HG02973 (cell line): ENCODE data around the gene TSPEAR.

Experiments
- ATAC-seq: cut with Tn5 transposase; IDR thresholded peaks from one replicate; pipeline ENCODE4 v1.9.1; 2021; ENCODE audit warnings: moderate library complexity; ENCODE audit not compliant: unreplicated experiment

Gene TSPEAR

DNA sequence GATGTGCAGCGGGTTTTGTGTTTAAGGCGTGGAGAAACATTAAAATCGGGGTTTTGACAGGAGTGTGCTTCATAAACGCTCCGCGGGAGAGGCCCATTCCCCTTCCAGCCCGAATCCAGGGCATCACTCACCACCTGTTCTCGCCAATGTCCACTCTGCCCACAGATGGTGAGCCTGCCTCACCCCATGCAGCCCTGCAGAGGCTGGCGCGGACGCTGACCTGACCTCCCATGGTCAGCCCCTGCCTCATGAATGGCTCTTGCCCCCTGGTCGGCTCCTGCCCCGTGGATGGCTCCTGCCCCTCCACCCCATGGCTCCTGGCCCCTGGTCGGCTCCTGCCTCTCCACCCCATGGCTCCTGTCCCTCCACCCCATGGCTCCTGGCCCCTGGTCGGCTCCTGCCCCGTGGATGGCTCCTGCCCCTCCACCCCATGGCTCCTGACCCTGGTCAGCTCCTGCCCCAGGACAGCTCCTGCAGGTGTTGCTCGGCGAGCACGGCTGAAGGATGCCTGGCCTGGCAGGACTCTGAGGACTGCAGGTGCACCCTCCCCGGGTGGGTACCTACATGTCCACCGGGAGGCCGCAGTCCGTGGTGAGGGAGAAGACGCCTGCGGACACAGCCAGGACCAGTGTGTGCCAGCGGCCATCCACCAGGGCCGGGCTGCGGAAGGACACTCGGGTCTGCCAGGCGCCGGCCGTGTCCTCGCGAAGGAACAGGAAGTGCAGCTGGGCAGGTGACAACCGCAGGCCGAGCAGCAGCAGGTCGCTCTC, 178.1 kb downstream of the TSPEAR start:
- no peak for ATAC-seq

DNA sequence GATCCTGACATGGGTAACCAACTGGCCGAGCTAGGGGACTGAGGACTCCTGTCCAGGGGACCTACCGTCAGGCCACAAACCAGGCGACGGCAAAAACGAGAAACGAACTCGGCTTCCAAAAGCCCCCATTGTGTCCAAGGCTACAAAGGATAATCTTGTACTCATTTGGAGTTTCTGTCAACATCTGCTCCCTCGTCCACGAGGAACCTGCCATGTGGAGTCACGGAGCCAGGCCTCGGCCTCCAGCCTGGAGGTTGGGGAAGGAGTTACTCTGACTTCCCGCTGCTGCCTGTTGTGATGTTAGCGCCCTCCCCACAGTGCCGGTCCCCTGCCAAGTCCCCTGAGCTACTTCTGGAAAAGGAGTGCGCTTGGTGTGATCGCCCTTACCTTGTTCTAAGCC, 178.7 kb downstream of the TSPEAR start:
- ATAC-seq: no peak

DNA sequence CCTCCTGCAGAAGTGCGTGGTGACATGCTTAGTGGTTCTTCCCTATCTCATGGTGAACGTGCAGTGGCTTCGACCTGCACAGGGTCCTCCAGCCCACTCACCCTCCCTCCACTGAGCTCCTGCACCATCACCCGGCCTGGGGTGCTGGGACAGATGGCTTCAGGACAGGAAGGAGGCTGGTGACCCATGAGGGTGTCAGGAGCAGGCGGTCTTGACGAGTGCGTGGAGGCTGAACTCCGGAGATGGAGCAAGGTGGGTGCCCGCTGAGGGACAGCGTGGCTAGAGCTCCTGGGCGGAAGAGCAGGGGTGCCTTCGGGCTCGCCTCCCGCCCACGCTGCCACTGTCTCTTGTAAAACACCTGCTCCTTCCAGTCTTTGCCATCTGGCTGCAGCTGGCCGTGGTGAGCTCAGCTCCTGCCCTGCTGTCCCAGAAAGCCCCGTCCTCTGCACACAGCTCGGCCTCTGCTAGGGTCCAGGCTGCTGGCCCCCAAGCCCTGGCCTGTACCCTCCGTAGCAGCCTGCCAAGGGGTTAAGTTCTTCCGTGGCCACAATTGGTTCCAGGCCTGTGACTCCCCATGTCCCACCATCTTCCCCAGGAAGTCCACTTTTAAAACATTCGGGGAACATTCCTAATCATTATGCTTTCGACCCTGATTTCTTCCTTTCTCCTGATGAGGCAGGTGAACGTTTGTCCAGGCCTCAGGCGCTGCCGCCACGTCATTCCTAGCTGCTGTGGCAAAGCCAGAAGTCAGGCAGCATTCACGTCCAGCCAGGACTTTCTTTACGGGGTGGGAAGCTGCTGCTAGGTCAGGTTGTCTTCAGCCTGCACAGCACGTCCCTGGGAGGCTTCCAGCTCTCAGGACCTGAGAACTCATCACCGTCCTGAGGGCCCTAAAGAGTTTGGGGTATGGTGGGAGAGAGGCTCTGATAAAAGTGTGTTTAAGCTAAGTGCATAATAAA, 179.5 kb downstream of the TSPEAR start:
- ATAC-seq: no peak

DNA sequence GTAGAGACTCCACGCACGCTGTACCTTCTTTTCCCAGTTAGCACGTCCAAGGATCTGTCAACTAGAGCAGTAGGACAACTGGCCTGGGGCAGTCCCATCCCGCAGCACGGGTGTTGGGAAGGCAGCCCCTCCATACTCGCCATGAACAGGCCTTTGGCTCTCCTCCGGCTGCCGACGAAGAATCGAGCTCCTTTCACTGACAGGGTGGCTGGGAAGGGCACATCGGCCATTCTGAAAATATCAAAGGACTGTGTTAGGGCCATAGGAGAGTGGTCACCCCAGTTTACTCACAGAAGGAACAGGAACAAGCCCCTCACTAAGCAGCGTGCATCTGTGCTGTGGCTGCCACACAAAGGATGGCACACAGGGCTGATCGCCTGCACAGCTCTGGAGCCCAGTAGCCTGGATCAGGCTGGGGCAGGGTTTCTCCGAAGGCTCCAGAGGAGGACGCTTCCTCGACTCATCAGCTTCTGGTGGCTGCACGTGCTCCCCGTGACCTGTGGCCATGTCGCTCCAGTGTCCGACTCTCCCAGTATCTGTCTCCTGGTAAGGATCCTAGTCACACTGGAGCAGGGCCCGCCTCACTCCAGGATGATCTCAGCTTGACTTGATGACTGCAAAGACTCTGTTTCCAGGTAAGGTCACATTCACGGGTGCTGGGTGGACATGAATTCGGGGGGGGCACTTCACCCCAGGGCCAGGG, 180.3 kb downstream of the TSPEAR start:
- no peak for ATAC-seq

DNA sequence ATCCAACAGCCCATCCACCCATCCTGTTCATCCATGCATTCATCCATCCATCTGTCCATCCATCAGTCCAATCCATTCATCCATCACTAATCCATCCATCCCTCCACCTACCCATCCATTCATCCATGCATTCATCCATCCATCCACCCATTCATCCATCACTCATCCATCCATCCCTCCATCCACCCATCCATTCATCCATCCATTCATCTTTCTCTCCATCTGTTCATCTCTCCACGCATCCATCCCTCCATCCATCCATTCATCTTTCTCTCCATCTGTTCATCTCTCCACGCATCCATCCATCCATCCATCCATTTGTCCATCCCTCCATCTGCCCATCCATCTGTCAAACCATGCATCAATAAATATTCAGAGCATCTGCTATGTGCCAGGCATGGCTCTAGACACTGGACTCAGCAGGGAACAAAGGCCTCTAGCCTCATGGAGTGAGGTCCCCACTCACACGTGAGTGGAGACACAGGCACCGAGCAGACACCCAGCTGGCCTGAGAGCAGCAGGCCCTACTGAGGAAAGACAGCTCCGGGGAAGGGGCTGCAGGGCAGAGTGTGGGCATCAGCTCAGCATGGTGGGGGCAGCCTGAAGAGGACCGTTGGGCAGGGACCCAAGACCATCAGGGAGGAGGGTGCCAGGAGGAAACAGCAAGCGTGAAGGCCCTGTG, 181.0 kb downstream of the TSPEAR start:
- no peak for ATAC-seq

DNA sequence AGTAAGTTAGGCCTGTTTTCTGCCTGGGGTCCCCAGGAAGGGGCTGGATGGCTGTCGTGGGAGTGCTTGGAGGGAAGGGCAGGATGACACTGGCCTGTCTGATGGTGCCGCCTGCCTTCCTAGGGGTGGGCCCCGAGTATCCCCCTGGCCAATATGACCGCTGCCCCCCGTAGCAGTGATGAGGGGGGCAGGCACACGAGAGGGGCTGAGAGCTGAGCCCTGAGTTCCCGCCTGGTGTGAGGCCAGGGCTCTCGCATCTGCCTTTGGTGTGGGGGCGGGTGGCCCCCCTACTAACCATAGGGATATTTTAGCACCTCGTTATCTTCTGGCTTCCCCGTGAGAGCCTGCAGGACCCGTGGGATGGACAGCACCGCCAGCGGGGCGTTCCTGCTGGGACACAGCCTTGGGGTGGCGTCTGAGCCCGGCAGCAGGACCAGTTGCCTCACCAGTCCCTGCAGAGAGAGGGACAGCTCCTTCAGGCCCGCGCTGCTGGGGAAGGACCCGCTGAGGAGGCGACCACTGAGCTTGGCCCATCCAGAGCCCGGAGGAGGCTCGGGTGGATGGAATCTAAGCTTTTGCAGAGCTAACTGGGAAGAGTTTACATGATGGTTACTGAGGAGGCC, 181.8 kb downstream of the TSPEAR start:
- no peak for ATAC-seq

DNA sequence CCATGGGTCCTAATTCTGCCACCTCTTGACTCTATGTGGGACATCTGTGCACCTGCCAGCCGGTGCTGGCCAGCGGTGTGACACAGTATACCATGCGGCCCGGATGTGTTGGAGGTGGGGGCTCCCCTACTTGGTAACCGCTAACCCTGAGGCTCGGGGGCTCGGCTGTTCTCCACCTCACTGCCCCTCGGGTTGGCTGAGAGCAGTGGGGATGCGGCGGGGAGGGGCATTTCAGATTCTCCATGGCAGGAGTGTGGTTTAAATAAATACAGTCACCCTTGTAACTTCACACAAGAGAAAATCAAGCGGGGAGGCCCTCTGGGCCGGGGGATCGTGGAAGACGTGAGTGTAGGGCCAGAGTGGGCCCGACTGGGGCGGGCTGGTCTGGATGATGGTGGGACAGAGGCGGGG, 182.4 kb downstream of the TSPEAR start:
- ATAC-seq: no peak

DNA sequence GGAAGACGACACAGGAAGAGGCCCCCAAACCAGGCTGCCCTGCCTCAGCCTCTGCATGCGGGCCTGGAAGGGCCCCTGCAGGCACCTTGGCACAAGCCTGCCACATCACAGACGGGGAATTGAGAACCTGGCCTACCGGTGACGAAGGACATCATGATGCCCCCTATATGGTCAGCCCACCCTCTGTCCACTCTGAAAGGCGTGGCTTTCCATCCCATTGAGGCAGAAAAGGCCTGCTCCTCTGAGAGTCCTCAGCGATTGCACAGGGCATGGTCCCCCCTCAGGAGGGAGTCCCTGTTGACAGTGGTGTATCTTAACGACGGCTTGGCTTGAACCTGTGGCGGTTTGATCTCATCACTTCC, 182.8 kb downstream of the TSPEAR start:
- no peak for ATAC-seq

DNA sequence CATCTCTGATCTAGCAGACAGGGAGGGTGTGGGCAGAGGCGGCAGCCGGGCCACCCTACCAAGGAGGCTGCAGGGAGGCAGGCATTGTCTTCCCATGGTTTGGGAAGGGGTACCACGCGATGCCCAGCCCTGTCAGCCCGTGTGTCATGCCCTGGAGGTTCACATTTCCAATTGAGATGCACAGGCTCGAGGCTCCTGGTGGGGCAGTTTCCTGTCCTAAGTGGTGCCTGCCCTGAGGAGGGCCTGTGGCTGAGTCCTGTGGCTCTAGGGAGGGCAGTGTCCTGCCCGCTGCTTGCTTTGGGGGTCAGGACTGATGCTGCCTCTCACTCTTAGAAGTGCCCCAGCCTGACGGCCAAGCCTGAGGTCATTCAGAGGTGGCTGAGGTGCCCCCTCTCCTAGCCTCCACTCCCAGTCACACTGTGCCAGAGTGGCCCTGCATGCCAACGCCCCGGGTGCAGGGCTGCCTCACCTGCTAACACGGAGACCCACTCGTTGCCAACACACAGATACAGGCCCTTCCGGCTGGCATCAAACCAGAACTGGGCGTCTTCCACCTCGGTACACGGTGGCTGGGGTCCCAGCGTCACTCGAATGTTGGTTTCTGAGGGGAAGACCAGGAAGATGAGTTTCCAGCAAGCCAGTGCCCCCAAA, 183.3 kb downstream of the TSPEAR start:
- no peak for ATAC-seq

DNA sequence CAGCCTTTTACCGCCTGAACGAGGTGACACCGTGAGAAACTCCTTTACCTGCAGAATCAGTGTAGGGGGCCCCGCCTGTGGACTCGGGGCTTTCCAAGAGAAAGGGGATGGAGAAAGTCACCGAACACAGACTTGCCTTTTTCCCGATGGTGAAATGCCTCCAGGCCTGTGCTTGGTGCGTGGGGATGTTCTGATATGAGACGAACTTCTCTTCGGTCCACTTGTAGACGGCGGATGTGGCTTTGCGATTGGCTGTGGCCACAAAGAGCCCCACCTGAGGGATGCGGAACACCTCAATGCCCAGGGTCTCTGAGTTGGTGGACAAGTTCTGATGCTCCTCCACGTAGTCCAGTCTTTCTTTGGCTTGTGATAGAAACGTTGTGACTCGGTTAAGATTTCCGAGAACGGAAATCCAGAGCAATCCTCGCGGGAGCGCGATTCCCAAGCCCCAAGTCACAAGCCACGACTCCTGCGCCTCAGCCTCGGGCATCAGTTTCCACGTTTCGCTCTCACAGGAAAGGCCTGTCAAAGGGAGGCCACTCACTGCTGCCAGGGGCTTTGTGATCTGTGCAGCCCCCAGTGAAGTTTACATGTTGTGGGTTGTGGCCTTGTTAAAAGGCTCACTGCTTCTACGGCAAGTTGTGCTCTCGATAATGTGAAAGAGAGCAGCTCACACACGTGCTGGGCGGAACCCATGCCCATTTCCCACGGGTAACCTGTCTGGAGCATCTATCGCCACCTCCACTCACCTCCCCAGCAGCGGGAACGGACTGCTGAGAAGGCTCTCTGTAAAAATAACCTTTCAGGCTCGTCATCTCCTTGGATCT, 184.0 kb downstream of the TSPEAR start:
- no peak for ATAC-seq

DNA sequence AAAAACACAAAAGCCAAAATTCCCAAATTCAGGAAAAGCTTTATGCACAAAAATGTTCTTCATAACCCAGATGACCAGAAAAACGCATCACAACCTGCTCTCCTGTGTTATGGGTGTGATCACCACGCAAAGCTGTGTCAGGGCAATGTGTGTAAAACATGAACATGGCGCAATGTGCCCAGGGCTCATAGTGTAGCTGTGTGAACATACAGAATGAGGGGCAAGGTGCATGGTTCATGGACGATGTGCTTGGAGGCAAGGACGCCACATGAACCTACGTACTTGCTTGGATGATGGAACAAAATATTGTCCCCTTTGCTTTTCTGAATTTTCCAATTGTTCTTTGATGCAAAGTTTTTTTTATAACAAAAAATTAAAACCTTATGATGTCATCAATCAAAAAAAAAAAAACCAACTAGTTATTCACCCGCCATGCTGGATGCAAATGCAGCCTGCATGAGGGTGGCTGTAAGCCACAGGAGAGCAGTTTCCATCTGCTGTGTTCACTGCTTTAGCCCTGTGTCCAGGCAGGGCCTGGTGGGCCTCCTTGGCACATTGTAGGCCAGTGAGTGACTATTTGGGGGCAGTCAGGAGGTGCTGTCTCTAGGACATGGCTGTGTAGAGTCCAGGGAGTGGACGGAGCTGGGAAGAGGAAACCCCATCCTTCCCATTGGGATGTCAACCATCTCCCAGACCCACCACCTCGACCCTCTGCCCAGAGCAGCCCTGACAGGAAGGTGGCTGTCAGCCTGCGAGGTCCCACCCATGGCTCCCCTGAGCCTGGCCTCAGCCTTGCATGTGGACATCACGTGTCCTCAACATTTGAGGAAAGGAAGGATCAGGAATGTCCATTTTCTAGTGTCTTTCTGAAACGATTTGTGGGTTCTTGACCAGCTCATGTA, 185.0 kb downstream of the TSPEAR start:
- no peak for ATAC-seq

DNA sequence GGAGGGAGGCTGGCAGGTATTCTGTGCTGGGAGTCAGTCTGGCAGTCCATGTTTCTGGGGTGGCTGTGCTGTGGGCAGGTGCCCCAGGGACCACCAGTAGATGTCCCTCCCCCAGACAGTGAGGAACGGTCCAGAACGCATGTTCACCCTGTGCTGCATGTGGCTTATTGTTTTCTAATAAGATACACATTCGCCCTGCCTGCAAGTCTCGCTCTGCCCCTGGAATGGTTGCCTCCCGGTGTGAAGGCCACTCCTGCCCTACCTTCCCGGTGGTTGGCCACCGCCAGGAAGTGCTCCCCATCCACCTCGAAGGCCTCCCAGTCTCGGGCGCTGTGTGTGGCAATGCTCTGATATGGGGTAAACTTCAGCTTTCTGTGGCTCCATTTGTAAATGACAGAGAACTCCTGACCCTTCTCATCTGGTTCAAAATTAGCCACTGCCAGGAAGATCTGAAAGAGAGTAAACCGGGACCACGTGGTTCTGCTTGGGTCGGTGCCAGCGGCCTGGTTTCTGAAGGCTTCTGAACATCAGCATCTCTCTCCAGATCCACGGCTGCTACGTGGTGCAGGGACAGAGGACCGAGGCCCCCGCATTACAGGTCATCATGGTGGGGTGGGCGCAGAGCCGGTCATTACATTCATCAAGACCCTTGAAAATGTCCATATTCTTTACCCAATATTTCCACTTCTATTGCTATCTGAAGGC, 185.8 kb downstream of the TSPEAR start:
- ATAC-seq: no peak

DNA sequence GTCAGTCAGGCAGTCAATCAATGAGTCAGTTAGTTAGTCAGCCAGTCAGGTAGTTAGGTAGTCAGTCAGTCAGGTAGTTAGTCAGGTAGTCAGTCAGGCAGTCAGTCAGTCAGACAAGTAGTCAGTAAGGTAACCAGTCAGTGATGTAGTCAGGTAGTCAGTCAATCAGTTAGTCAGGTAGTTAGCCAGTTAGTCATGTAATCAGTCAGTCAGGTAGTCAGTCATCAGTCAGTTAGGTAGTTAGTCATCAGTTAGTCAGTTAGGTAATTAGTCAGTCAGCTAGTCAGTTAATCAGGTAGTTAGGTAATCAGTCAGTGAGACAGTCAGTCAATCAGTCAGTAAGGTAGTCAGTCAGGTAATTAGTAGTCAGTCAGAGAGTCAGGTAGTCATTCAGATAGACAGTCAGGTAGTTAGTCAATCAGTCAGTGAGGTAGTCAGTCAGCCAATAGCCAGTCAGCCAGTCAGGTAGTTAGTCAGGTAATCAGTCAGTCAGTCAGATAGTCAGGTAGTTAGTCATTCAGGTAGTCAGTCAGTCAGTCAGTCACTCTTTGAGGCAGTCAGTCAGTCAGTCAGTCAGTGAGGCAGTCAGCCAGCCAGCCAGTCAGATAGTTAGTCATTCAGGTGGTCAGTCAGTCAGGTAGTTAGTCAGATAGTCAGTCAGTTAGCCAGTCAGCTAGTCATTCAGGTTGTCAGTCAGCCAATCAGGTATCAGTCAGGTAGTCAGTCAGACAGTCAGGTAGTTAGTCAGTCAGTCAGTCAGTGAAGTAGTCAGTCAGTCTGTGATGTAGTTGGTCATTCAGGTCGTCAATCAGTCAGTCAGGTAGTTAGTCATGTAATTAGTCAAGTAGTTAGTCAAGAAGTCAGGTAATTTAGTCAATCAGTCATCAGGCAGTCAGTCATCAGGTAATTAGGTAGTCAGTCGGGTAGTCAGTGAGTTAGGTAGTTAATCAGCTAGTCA, 186.7 kb downstream of the TSPEAR start:
- no peak for ATAC-seq

DNA sequence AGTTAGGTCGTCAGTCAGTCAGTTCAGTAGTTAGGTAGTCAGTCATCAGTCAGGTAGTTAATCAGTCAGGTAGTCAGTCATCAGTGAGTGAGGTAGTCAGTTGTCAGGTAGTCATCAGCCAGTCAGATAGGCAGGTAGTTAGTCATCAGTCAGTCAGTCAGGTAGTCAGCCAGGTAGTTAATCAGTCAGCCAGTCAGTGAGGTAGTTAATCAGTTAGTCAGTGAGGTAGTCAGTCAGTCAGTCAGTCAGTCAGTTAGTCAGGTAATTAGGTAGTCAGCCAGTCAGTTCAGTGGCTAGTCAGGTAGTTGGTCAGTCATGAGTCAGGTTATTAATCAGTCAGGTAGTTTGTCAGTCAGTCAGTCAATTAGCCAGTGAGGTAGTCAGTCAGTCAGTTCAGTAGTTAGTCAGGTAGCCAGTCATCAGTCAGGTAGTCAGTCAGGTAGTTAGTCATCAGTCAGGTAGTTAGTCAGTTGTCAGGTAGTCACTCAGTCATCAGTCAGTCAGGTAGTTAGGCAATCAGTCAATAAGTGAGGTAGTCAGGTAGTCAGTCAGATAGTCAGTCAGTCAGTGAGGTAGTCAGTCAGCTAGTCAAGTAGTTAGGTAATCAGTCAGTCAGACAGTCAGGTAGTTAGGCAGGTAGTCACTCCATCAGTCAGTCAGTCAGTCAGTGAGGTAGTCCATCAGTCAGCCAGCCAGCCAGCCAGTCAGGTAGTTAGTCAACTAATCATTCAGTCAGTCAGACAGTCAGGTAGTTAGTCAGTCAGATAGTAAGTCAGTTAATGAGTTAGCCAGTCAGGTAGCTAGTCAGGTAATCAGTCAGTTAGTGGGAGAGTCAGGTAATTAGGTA, 187.6 kb downstream of the TSPEAR start:
- no peak for ATAC-seq

DNA sequence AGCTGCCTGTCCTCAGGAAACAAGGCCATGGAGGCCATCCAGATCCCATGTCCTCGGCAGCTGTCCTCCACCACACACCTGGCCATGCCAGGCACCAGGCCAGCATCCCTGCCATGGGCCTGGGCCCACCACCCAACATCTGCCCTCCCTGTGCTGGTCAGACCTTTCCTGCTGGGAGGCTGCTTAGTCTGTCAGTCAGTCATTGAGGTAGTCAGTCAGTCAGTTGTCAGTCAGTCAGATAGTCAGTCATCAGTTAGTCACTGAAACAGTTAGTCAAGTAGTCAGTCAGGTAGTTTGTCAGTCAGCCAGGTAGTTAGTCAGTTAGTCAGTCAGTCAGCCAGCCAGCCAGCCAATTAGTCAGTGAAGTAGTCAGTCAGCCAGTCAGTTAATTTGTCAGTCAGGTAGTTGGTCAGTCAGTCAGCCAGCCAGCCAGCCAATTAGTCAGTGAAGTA, 188.6 kb downstream of the TSPEAR start:
- no peak for ATAC-seq
